Transverse colon (tissue), 4 donors: ENCODE data around the gene UHRF1. TPM values are rescaled to one million over a fixed set of nuclear protein-coding genes. Genes with fewer than 3 reads are reported as not detected.
A peak's percentile ranks its signal among the peaks of the same experiment; 100 is the strongest.

ENCODE experiments used
- DNase-seq: peaks from one replicate; pipeline ENCODE4 v3.0.0-alpha.2; 2019
- H3K27ac ChIP-seq, 4 donors: fragments of 200-600 bp; sonication (generic); 2 replicates each; pipeline ENCODE4 v1.5.1; 2016 to 2018; ENCODE audit warnings: inconsistent platforms in 4 of 4
- H3K27me3 ChIP-seq: fragments of 200-600 bp; sonication (generic); 2 replicates; pipeline ENCODE4 v1.5.1; 2017; ENCODE audit warnings: inconsistent platforms
- H3K36me3 ChIP-seq, 4 donors: fragments of 200-600 bp; sonication (generic); 2 replicates each; pipeline ENCODE4 v1.5.1; 2017 to 2019; ENCODE audit warnings: inconsistent platforms in 4 of 4
- H3K4me1 ChIP-seq, 4 donors: fragments of 200-600 bp; sonication (generic); 2 replicates each; pipeline ENCODE4 v1.5.1; 2017 to 2020; ENCODE audit warnings: inconsistent platforms in 4 of 4
- H3K4me3 ChIP-seq, 4 donors: fragments of 200-600 bp; sonication (generic); 1 replicate in 1 of 4; 2 replicates in 3 of 4; pipeline versions ENCODE4 v1.5.1 to v1.6.1; 2017 to 2019; ENCODE audit warnings: inconsistent platforms in 4 of 4
- H3K9me3 ChIP-seq, 2 donors: fragments of 200-600 bp; sonication (generic); 2 replicates each; pipeline ENCODE4 v1.5.1; 2017 to 2019; ENCODE audit warnings: inconsistent platforms in 2 of 2
- CTCF ChIP-seq, 5 experiments: fragments of 200-600 bp in 3 of 5; fragments of 450-650 bp in 2 of 5; sonication (generic) in 3 of 5; IDR thresholded peaks; 1 replicate in 2 of 5; 2 replicates in 3 of 5; pipeline ENCODE4 v1.5.1; 2016 to 2017; ENCODE audit warnings: antibody characterized with exemption in 5 of 5, inconsistent platforms in 3 of 5, mild to moderate bottlenecking in 2 of 5, moderate library complexity in 1 of 5
- EP300 ChIP-seq: sonication (generic); formaldehyde crosslinking; IDR thresholded peaks from one replicate; pipeline ENCODE4 v1.6.1; 2017; ENCODE audit warnings: antibody characterized with exemption, low read depth
- POLR2A ChIP-seq: fragments of 450-650 bp; IDR thresholded peaks from one replicate; pipeline ENCODE4 v1.6.1; 2016; ENCODE audit warnings: antibody characterized with exemption, mild to moderate bottlenecking, moderate library complexity
- POLR2AphosphoS5 ChIP-seq, 3 donors: sonication (generic); formaldehyde crosslinking; IDR thresholded peaks; one replicate each; pipeline ENCODE4 v1.6.1; 2016; ENCODE audit warnings: antibody characterized with exemption in 3 of 3
- WGBS, 2 donors: methylation state at CpG; one replicate each; pipeline ENCODE4 v1.1.5; 2018; ENCODE audit warnings: low coverage in 1 of 2; 5-methylcytosine and 5-hydroxymethylcytosine counted together
- in situ Hi-C, 4 donors: fragments of 200-750 bp; cut with MboI; loops; one replicate each; pipeline versions ENCODE4 v1.15.0 to v1.15.1; 2017; ENCODE audit warnings: low sequenced_read_pairs in 3 of 4, low pct_ligation_motif_present in 1 of 4, low pct_unique_long_range_greater_than_20kb in 1 of 4
- intact Hi-C: fragments of 100-400 bp; cut with DNase I; formaldehyde crosslinking; loops from one replicate; pipeline ENCODE4 v1.15.1; 2023; ENCODE audit warnings: low total_unique reads
- total RNA-seq, 4 donors: library from RNA; depleted of rRNA; stranded (reverse); fragments of >200 nt; gene quantifications; one replicate each; pipeline ENCODE4 v1.1.0, GENCODE V29; 2016

Gene UHRF1
- total RNA-seq: 10 to 100 TPM in 2 of 4 donors, 1 to 10 TPM in 2; 2.9 to 41.2 (median 12.0) TPM

DNA sequence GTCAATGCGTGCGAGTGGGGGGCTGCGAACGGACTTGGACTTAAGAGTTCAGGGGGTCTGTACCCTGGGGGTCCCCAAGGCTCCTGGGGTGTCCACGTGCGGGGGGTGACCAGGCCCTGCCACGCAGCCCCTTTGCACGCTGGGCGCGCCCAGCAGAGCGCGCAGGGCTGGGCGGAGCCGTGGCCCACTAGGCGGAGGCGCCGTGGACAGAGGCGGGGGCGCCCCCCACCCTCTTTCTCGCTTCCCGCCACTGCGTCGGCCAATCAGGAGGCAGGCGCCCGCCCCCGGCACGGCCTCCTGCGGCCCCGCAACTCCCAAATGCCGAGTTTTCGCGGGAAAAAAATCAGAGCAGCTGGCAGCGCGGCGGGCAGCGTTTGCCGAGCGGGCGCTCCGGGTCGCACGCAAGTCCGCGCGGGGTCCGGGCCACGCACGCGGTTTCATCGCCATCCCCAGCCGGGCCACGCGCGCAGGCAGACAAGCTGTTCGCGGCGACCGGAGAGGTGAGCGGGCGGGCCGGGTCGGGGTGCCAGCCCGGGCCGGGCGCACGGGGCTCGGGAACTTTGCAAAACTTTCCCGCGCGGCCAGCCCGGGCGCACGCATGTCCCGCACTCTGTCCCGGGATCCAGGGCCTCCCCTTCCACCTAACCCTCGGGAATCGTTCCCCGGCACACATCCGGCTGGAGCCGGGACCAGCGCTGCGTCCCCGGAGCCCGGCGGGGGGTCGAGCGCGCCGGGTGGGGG is at the start of gene UHRF1:
UHRF1 (plus strand) TSS at position 346 of the 741 bp plus-strand sequence. CDS start 1,385 bp downstream, outside the sequence.
- peak within 1 kb of the TSS in 3 of 4 donors; percentile 46 to 71 (median 49) for H3K27ac ChIP-seq
- H3K27me3 ChIP-seq: peaks cover 10% of the 10 kb centered on the region
- peak within 1 kb of the TSS; percentile 59 to 80 (median 70) for H3K4me3 ChIP-seq
- H3K9me3 ChIP-seq: no peaks in the 10 kb centered on the region
- TF ChIP-seq EP300 (no peak), POLR2A (no peak), CTCF (IDR thresholded peaks at IDR 0.05) (no peak), POLR2AphosphoS5 (IDR thresholded peaks at IDR 0.05) (no peak)
- peaks cover 18 to 28% (median 24%) of the 10 kb centered on the region in 4 donors for H3K4me1 ChIP-seq
- intact Hi-C loops: no loop called here
- in situ Hi-C loops: loop anchor here in 1 of 4 donors (5.0 to 25.0 kb wide), 2 partner anchors 37 to 97 kb away; no protein-coding TSS in a partner anchor
- H3K36me3 ChIP-seq: no peaks in the 10 kb centered on the region
- DNase-seq: peak; percentile 11
- WGBS, 2 donors: 5% methylated on average over 19 of the region's 89 CpGs; no CpG with 5 or more reads in 1 of the 2 donors

DNA sequence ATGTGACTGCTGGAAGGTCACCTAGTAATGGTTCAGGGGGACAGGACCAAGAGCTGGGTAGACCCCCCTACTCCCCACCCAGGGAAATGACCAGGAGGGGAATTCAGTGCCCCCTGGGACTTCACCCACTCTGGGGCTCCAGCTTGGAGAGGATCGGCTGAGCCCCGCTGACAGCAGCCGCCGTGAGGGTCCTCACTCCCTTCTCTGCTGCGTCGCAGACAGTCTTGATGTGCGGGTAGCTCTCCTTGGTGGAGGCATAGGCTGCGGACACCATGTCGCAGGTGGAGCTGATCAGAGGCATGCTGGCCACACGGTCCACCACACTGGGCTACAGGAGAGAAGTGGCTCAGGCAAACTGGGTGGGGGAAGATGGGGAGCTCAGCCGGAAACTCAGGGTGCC is 49.6 kb upstream of the UHRF1 start:
- no peak overlapping the region for H3K4me3 ChIP-seq
- H3K9me3 ChIP-seq: no peaks in the 10 kb centered on the region
- H3K27ac ChIP-seq: no peak overlapping the region
- TF ChIP-seq CTCF (IDR thresholded peaks at IDR 0.05) (no peak), EP300 (no peak), POLR2A (no peak), POLR2AphosphoS5 (IDR thresholded peaks at IDR 0.05) (no peak)
- peaks cover 0 to 19% (median 12%) of the 10 kb centered on the region in 4 donors for H3K4me1 ChIP-seq
- peaks cover 0 to 21% (median 10%) of the 10 kb centered on the region in 4 donors for H3K36me3 ChIP-seq
- no peak for DNase-seq
- H3K27me3 ChIP-seq: no peaks in the 10 kb centered on the region
- intact Hi-C loops: no loop called here
- in situ Hi-C loops: loop anchor here in 1 of 4 donors (25.0 kb wide), 1 partner anchor 178 kb away; no protein-coding TSS in a partner anchor
- 91% methylated on average over 11 of the region's 11 CpGs; no CpG with 5 or more reads in 1 of the 2 donors for WGBS, 2 donors

- H3K4me3 ChIP-seq: no peak overlapping the region
- H3K9me3 ChIP-seq: no peaks in the 10 kb centered on the region
- peaks cover 0 to 21% (median 10%) of the 10 kb centered on the region in 4 donors for H3K36me3 ChIP-seq
- DNase-seq: peak; percentile 87
- H3K27ac ChIP-seq: peak overlapping the region; percentile 51 to 72 (median 60)
- WGBS, 2 donors: 43% methylated on average over 6 of the region's 10 CpGs; no CpG with 5 or more reads in 1 of the 2 donors
- no peaks in the 10 kb centered on the region for H3K27me3 ChIP-seq
- TF ChIP-seq POLR2AphosphoS5 (IDR thresholded peaks at IDR 0.05) (peak; percentile 26 to 74 (median 63)), EP300 (peak; percentile 1), POLR2A (no peak)
- H3K4me1 ChIP-seq: peaks cover 0 to 21% (median 13%) of the 10 kb centered on the region in 4 donors
- in situ Hi-C loops (loop anchor here in 1 of 4 donors (25.0 kb wide), 1 partner anchor 176 kb away; no protein-coding TSS in a partner anchor), intact Hi-C loops (no loop called here)
Observed at GRCh38 chr19:4861147-4861546, 48.2 kb upstream of the UHRF1 start.

GRCh38 chr19:4866595-4867424 is 42.5 kb upstream of the UHRF1 start:
- peaks cover 0 to 33% (median 15%) of the 10 kb centered on the region in 4 donors for H3K4me1 ChIP-seq
- in situ Hi-C loops: loop anchor here in 1 of 4 donors (25.0 kb wide), 1 partner anchor 170 kb away; no protein-coding TSS in a partner anchor
- 7% methylated on average over 22 of the region's 22 CpGs; no CpG with 5 or more reads in 1 of the 2 donors for WGBS, 2 donors

More at GRCh38 chr19:4866595-4867424, 42.5 kb upstream of the UHRF1 start:
- TF ChIP-seq POLR2A (no peak), CTCF (IDR thresholded peaks at IDR 0.05) (no peak)
- intact Hi-C loops: no loop called here
- Histone ChIP-seq H3K27ac (peak overlapping the region; percentile 88 to 94 (median 90)), H3K27me3 (no peaks in the 10 kb centered on the region), H3K9me3 (no peaks in the 10 kb centered on the region), H3K4me3 (peak overlapping the region; percentile 75 to 92 (median 82)), H3K36me3 (no peaks in the 10 kb centered on the region)
- DNase-seq: peak; percentile 68
